ENCODE results near the gene EIF2B4.

DNA sequence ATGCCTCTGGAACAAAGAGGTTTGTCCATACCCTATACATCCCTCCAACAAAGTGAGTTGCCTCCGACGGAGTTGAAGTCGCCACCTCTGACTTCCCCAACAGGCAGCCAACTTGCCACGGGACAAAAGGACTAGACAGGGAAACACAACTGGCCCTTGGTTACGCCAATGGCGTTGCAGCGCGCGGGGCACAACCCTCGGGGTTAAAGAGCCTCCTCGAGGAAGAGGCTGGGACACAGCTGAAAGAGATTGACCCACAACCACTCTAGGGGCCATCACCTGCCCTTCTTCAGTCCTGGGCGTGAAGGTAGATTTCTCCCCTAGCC, 14.1 kb downstream of the EIF2B4 start:
- TF ChIP-seq POLR2AphosphoS5 (IDR thresholded peaks at IDR 0.05) (no peak), POLR2A (IDR thresholded peaks at IDR 0.05) (no peak)
